Left ventricle myocardium inferior (tissue), 1 donor: ENCODE data around the gene MEGF11. TPM values are rescaled to one million over a fixed set of nuclear protein-coding genes. Genes with fewer than 3 reads are reported as not detected.

Source experiments
- DNase-seq: peaks from one replicate; pipeline ENCODE4 v3.0.0-alpha.2; 2020
- H3K27ac ChIP-seq: fragments of 200-600 bp; replicated peaks from 2 replicates; pipeline ENCODE4 v1.8.0; 2021
- H3K27me3 ChIP-seq: fragments of 200-600 bp; 2 replicates; pipeline ENCODE4 v1.8.0; 2021; ENCODE audit warnings: low read depth
- H3K36me3 ChIP-seq: fragments of 200-600 bp; 2 replicates; pipeline ENCODE4 v1.8.0; 2021
- H3K4me1 ChIP-seq: fragments of 200-600 bp; 2 replicates; pipeline ENCODE4 v1.8.0; 2021
- H3K4me3 ChIP-seq: fragments of 200-600 bp; 2 replicates; pipeline ENCODE4 v1.8.0; 2021; ENCODE audit warnings: mild to moderate bottlenecking, moderate library complexity
- H3K9me3 ChIP-seq: fragments of 200-600 bp; replicated peaks from 2 replicates; pipeline ENCODE4 v1.8.0; 2021
- CTCF ChIP-seq: fragments of 200-600 bp; IDR thresholded peaks from 2 replicates; pipeline ENCODE4 v1.8.0; 2021; ENCODE audit warnings: antibody characterized with exemption, mild to moderate bottlenecking, borderline replicate concordance
- intact Hi-C: fragments of 100-400 bp; cut with micrococcal nuclease; formaldehyde crosslinking; loops from one replicate; pipeline ENCODE4 v1.11.0; 2022
- total RNA-seq: library from RNA; stranded (reverse); fragmentation: NEBNext Ultra II Directional; extraction: Animal tissue kit (Norgen Biotek cat#: 25700); gene quantifications from one replicate; pipeline ENCODE4 v1.2.1, GENCODE V29; 2021
- donor health status: DM: no; HTN: yes; CAD: no; lungs with severe emphysema.

Gene MEGF11
- total RNA-seq, 1 donor from 2014 or later, result not detected

- Histone ChIP-seq H3K36me3 (no peaks in the 10 kb centered on the region), H3K4me3 (no peak overlapping the region), H3K27ac (no peak overlapping the region), H3K9me3 (peaks cover 14% of the 10 kb centered on the region), H3K4me1 (no peaks in the 10 kb centered on the region), H3K27me3 (peaks cover 58% of the 10 kb centered on the region)
- DNase-seq, result no peak
- TF ChIP-seq CTCF, result no peak
- intact Hi-C loops, result no loop called here
Observed at GRCh38 chr15:66033143-66033542, 220.4 kb downstream of the MEGF11 start.

- no peak for TF ChIP-seq CTCF
- H3K9me3 ChIP-seq, result peaks cover 14% of the 10 kb centered on the region
- intact Hi-C loops, result no loop called here
Observed at GRCh38 chr15:66032006-66032405, 221.5 kb downstream of the MEGF11 start.

GRCh38 chr15:66030650-66031049, 222.9 kb downstream of the MEGF11 start:
- Histone ChIP-seq H3K9me3 (peaks cover 14% of the 10 kb centered on the region), H3K36me3 (no peaks in the 10 kb centered on the region), H3K4me1 (no peaks in the 10 kb centered on the region), H3K27ac (no peak overlapping the region), H3K27me3 (peaks cover 57% of the 10 kb centered on the region), H3K4me3 (no peak overlapping the region)
- intact Hi-C loops, result no loop called here
- no peak for DNase-seq
- TF ChIP-seq CTCF, result no peak

More at GRCh38 chr15:66032006-66032405, 221.5 kb downstream of the MEGF11 start:
- no peak overlapping the region for H3K4me3 ChIP-seq
- no peaks in the 10 kb centered on the region for H3K4me1 ChIP-seq
- no peaks in the 10 kb centered on the region for H3K36me3 ChIP-seq
- H3K27me3 ChIP-seq, result peaks cover 58% of the 10 kb centered on the region
- no peak overlapping the region for H3K27ac ChIP-seq
- DNase-seq, result no peak

GRCh38 chr15:66029650-66030049, 223.9 kb downstream of the MEGF11 start:
- no peaks in the 10 kb centered on the region for H3K4me1 ChIP-seq
- no peaks in the 10 kb centered on the region for H3K36me3 ChIP-seq
- no peak overlapping the region for H3K4me3 ChIP-seq
- peaks cover 13% of the 10 kb centered on the region for H3K9me3 ChIP-seq
- no peak overlapping the region for H3K27ac ChIP-seq
- no peak for DNase-seq
- peaks cover 59% of the 10 kb centered on the region for H3K27me3 ChIP-seq
- intact Hi-C loops, result no loop called here
- TF ChIP-seq CTCF, result no peak

- Histone ChIP-seq H3K4me3 (no peak overlapping the region), H3K27ac (no peak overlapping the region), H3K9me3 (peaks cover 10% of the 10 kb centered on the region), H3K4me1 (no peaks in the 10 kb centered on the region), H3K27me3 (peaks cover 65% of the 10 kb centered on the region), H3K36me3 (no peaks in the 10 kb centered on the region)
- intact Hi-C loops, result no loop called here
- TF ChIP-seq CTCF, result no peak
- no peak for DNase-seq
Observed at GRCh38 chr15:66027268-66027805, 226.2 kb downstream of the MEGF11 start.
